GM18526 (cell line): ENCODE data around the gene CLTB.

Experiments used
- POLR2A ChIP-seq: IDR thresholded peaks from 3 replicates; pipeline ENCODE4 v1.6.1; 2011; ENCODE audit not compliant: insufficient read length; ENCODE audit errors: extremely low read depth

CLTB gene

DNA sequence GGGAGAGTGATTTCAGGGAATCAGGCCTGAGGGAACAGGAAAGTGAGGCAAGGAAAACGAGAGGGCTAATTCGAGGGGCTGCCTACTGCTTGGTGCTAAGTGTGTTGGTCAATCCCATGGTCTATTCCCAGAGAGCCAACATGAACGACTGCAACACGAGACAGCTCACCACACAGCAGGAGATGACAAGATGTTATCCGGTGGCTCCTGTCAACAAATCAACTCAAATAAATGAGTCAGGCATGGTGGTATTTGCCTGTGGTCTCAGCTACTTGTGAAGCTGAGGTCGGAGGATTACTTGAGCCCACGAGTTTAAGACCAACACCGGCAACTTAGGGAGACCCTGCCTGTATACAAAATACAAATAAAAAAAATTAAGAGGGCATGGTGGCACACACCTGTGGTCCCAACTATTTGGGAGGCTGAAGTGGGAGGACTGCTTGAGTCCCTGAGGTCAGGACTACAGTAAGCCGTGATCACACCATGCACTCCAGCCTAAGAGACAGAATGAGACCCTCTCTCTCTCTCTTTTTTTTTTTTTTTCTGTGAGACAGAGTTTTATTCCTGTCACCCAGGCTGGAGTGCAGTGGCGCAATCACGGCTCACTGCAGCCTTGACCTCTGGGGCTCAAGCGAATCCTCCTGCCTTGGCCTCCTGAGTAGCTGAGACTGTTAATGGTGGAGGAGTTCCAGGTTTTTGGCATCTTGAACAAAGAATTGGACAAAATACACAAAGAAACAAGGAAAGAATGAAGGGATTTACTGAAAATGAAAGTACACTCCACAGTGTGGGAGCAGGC lies 22.8 kb upstream of the CLTB start:
- TF ChIP-seq POLR2A, result no peak

DNA sequence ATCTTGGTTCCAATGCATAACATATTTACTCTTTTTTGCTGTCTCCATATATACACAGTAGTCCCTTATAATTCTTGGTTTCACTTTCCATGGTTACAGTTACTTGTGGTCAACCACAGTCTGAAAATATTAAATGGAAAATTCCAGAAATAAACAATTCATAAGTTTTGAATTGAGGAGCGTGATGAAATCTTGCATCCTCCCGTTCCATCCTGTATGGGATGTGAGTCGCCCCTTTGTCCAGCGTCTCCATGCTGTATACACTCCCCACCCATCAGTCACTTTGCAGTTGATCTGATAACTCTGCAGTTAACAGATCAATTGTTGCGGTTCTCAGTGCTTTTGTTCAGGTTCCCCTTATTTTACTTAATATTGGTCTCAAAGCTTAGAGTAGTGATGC lies 20.3 kb upstream of the CLTB start:
- no peak for TF ChIP-seq POLR2A

DNA sequence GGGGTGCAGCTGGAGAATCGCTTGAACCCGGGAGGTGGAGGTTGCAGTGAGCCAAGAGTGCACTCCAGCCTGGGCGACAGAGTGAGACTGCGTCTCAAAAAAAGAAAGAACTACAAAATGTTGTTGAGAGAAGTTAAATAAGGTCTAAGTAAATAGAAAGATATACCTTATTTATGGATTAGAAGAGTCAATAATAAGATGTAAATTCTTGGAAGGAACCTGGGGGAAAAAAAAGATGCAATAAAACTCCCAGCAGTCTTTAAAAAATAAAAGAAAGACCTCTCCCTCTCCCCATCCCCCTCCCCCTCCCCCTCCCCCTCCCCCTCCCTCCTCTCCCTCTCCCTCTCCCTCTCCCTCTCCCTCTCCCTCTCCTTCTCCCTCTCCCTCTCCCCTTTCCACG lies 16.4 kb upstream of the CLTB start:
- TF ChIP-seq POLR2A, result no peak

DNA sequence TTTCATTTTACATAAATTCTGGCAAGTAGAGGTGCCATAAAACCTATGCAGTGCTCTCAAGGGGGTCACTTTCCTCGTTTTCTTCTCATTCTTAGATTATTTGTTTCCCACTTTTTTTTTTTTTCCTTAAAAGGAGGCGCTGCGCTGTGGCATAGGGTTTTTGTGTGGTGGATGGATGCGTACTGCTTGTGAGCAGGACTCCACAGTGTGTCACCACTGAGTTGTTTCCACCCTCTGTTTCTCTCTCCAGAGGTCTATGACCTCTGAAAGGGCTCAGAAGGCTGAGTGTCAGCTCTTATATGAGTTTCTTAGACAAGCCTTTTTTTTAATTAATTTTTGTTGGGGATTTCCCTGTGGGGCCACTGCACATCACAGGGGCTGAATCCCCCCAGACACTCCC lies 13.6 kb upstream of the CLTB start:
- no peak for TF ChIP-seq POLR2A

DNA sequence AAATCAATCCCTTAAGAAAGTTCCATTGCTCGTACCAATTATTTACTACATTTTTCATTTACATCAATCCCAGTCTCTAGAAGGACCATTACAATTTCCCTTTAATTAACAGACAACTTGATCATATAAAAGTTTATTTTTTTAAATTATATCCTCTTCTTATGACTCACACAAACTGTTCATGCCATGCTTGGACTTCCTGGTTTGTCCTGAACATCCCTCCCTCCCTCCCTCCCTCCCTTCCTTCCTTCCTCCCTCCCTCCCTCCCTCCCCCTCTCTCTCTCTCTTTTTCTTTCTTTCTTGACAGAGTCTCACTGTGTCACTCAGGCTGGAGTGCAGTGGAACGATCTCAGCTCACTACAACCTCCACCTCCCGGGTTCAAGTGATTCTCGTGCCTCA lies 11.6 kb upstream of the CLTB start:
- TF ChIP-seq POLR2A, result no peak

DNA sequence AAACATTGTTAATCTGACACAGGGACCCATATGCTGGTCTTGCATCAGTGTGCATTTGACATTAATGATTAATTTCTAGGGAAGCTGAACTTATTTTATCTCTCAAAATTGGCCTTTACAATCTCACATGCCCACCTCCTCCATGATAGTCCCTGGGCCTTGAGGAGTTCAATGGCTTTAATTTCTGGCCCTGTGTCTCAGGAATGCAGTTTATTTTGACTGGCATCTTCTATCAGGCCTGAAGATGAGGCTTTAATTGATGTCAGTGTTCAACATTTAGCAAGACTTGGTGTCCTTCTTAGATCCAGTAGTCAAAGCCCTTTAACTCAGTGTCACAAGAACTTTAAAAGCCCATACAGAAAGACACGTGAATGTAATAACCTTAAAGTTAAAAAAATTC lies 10.5 kb upstream of the CLTB start:
- TF ChIP-seq POLR2A, result no peak

DNA sequence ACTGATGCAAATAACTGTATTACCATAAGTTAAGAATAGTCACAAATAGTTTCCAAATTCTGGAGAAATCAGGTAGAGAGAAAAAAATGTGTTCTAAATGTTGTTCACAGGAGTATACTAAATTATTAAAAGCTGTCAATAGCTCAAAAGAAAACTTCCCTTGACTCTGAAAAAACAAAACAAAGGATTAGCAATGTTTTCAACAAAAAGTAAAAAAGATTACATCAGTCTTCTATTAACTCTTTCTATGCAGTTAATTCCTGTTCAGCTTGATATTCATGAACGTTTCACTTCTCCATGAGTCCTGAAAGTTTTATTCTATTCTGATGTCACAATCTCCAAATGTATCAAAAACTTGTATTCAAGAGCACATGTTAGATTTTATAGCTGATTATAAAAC lies 9.5 kb upstream of the CLTB start:
- TF ChIP-seq POLR2A, result no peak

DNA sequence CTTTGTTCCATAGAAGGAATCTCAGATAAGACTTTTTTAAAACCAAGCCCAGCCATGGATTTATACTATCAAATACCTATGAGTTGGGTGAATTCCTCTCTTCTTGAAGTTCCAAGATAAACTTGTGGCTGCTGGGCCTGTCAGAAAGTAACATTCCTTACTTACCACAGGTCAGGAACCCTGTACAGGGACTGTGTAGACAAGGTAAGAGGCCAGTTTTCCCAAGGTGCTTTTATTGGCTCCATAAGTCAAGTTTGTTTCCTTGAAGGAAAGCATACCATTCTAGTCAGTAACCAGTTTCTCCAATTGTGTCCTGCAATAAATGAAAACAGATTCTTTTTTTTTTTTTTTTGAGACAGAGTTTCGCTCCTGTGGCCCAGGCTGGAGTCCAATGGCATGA lies 8.8 kb upstream of the CLTB start:
- no peak for TF ChIP-seq POLR2A

DNA sequence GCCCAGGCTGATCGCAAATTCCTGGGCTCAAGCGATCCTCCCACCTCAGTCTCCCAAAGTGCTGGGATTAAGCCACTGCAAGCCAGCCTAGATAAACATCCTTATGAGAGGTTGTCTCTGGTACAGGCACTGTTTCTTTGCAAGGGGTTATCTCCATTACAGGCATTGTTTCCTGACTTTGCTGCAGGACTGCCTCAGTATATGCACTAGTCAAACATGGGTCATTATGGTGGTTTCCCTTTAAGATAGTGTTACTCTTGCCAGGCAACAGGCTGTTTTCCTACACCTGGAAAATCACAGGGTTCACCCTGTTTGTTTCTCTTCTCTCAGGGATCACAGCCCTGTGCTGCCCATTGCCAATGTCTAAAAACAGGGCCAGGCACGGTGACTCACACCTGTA lies 7.8 kb upstream of the CLTB start:
- TF ChIP-seq POLR2A, result no peak

DNA sequence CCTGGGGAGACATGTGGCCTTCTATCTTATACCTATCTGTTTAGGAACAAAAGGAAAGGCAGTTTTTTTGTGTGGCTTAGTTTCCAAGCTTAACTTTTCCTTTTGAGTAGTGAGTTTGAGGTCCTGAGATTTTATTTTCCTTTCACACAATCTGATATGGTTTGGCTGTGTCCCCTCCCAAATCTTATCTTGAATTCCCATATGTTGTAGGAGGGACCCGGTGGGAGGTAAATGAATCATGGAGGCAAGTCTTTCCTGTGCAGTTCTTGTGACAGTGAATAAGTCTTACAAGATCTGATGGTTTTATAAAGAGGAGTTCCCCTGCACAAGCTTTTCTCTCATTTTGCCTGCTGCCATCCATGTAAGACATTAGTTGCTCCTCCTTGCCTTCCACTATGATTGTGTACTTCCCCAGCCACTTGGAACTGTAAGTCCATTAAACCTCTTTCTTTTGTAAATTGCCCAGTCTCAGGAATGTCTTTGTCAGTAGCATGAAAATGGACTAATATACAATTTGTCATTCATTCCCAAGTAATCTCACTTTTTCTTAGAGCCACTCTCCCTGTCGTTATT lies 4.7 kb upstream of the CLTB start:
- TF ChIP-seq POLR2A, result no peak

DNA sequence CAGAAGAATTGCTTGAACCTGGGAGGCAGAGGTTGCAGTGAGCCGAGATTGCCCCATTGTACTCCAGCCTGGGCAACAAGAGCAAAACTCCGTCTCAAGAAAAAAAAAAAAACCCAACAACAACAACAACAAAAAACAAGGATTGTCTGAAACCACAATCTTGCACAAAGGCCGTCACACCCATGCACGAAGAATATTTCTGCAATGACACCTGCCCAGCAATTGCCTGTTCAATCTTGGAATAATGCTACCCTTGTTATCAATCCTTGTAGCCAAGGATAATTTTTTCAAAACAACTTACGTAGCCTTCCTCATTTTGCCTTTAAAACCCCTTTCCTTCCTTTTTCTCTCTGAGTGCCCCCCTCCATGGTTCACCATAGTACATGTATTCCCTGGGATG lies 3.7 kb upstream of the CLTB start:
- no peak for TF ChIP-seq POLR2A

DNA sequence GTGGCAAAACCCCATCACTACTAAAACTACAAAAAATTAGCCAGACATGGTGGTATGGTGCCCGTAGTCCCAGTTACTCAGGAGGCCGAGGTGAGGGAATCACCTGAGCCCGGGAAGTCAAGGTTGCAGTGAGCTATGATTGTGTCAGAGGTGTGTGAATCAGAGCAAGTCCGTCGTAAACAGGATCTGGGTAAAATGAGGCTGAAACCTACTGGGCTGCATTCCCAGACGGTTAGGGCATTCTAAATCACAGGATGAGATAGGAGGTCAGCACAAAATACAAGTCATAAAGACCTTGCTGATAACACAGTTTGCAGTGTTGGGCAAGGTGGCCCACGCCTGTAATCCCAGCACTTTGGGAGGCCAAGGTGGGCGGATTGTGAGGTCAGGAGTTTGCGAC lies 1.9 kb upstream of the CLTB start:
- TF ChIP-seq POLR2A, result no peak

DNA sequence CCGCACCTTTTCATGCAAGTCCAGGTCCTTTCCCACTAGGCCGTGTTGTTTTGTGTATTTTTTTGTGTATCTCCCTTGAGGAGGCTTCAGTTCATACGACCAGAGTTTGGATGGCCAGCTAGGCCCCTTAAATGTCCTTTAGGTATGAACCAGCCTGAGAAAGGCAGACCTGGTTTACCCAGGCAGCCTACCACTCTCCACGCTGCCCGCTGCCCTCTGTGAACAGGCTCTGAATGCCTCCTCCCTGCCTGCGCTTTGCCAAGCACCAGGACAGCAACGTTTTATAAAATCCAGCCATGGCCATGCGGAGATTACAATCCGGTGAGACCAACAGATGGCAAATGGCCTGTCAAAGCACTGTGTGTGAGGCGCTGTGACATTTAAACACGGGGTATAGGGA lies 626 bp upstream of the CLTB start:
- TF ChIP-seq POLR2A, result no peak

DNA sequence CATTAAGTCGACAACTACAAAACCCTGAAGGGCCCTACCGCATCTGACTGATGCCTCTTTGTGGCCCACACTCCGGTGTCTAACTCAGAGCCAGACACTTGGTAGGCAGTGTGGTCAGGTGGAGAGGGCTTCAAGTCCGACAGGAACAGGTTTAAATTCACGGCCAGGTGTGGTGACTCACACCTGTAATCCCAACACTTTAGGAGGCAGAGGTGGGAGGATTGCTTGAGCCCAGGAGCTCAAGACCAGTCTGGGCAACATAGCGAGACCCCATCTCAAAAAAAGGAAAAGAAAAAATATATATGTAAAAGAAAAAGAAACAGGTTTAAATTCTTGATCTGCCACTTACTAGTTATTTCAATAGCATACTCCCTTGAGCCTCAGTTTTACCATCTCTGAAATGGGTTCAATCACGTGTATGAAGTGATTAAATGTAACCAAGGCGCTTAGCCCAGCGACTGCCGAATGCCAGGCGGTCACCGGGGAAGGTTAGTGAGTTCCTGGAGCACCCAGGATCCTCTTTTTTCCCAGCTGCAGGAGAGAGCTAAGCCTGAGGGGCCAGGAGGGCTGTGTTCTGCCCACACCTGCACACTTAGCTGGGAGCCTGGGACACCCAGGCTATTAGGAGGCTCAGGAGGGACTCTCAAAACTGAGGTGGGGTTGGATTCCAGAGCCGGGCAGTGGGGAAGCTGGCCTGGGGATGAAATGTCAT lies 943 bp downstream of the CLTB start:
- TF ChIP-seq POLR2A, result no peak

DNA sequence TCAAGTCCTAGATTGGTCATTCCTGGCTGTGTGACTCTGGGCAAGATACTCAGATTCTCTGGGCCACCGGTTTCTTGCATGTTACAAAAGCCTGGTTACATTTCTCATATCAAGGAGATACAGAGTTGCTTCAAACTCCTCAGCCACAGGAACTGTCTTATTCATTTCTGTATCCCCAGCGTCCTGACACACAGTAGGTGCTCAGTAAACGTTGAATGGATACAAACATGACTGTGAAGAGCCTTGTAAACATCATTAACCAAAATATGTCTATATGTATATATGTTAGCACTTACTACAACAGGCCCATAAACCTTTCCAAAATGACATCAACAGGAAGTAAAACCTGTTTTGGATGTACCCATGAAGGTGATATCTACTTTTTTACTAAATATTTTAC lies 1.6 kb downstream of the CLTB start:
- no peak for TF ChIP-seq POLR2A

DNA sequence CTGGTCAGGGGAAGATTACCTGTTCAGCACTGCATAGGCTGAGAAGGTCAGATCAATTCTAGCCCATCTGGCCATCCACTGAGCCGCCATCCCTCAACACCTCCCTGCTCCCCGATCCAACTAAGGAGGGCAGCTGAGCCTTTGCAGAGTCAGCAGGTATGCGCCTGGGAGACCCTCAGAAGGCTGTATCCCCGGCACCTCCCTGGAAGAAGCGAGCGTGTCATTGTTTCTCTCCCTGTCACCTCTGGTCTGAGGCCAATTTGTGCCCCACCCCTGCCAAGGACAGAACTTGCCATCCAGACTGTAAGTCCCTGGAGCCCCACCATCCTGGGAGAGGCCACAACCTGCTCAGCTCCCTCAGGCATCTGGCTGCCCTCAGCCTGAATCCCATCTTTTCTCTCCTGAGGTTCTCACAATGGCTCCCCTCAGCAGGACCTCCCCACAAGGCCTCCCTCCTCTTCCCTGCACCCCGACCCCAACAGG lies 2.6 kb downstream of the CLTB start:
- TF ChIP-seq POLR2A, result no peak
